Astrocyte of the cerebellum (primary cell): Measurements from ENCODE around the gene RGS16.

Source experiments
- DNase-seq: peaks from one replicate; pipeline ENCODE4 v3.0.0-alpha.2; 2011; ENCODE audit warnings: low read depth
- H3K4me3 ChIP-seq: 2 replicates; pipeline ENCODE4 v1.5.1; 2011; ENCODE audit warnings: mild to moderate bottlenecking, low read depth, low read length, moderate library complexity
- CTCF ChIP-seq: IDR thresholded peaks from 2 replicates; pipeline ENCODE4 v1.5.1; 2012; ENCODE audit warnings: low read length, low read depth, moderate library complexity, mild to moderate bottlenecking; ENCODE audit errors: missing control alignments
- in situ Hi-C: cut with HindIII; loops from 2 replicates; pipeline ENCODE4 v1.10.0; 2017; ENCODE audit warnings: low sequenced_read_pairs

Gene RGS16

GRCh38 chr1:182552527-182552926 lies 51.7 kb downstream of the RGS16 start:
- in situ Hi-C loops = no loop called here
- H3K4me3 ChIP-seq = no peak overlapping the region
- no peak for DNase-seq
- no peak for TF ChIP-seq CTCF

GRCh38 chr1:182549811-182550210 lies 54.4 kb downstream of the RGS16 start:
- H3K4me3 ChIP-seq = no peak overlapping the region
- DNase-seq = no peak
- TF ChIP-seq CTCF = no peak
- in situ Hi-C loops = no loop called here

- no peak overlapping the region for H3K4me3 ChIP-seq
- TF ChIP-seq CTCF = no peak
- in situ Hi-C loops = no loop called here
- DNase-seq = no peak
These were observed 54.8 kb downstream of the RGS16 start for GRCh38 chr1:182549346-182549745.
